NCI-H1694 treated with DMSO at 0.1 percent for 48 hours (cell line): ENCODE measurements around the gene ERC2.
A peak's percentile ranks its signal among the peaks of the same experiment; 100 is the strongest.

Source experiments
- DNase-seq: peaks from one replicate; lab custom pipeline; 2025; lab: John Stamatoyannopoulos, UW

ERC2 gene

GRCh38 chr3:56366641-56367162 is 101.6 kb downstream of the ERC2 start:
- no peak for DNase-seq

DNA sequence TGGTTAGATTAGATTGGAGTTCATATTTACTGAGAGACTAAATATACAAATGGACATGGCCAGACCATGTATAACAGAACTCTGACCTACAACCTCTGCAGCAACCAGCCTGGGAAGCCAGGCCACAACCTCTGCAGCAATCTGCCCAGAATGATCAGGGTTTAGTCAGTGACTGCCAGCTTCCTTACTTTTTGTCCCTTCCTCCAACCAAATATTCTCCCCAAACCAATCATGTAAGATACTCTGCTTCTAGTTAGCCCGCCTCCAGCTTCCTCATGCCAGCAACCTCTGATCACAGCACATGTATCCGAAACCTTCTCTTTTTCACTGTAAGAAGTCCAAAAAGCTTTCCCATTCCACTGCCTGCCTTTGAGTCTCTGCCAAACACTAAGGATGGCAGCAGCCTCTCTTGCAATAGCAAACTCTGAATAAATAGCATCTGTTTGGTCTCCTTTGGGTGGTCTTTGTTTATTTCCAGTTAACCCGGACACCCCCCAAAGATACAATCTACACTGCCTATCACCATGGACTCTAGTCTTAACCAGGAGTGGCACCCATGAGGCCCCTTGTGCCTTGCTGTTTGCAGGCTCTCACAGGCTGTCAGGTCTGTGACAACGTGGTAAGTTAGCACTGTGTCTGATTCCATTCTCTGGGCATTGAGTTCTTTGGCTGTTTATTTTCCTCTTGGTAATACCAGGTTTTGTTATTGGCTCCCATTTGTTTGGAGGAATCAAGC is 102.2 kb downstream of the ERC2 start:
- no peak for DNase-seq

DNA sequence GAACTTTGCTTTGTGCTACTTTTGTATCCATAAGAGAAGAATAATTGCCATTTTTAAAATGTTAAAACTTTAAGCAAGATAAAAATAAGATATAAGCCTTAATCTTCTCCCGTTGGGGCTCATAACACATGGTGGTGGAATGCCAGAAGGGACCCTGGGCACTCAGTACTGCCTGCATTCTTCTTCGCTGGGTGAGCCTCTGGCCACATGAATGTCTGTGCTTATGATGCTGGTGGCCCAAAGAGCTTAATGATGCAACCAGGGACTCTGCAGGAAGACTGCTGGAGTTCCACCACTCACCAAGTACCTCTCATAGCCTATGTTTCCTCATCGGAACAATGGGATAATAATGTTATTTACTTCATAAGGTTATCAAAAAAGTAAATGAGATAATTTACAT is 103.6 kb downstream of the ERC2 start:
- DNase-seq: no peak

DNA sequence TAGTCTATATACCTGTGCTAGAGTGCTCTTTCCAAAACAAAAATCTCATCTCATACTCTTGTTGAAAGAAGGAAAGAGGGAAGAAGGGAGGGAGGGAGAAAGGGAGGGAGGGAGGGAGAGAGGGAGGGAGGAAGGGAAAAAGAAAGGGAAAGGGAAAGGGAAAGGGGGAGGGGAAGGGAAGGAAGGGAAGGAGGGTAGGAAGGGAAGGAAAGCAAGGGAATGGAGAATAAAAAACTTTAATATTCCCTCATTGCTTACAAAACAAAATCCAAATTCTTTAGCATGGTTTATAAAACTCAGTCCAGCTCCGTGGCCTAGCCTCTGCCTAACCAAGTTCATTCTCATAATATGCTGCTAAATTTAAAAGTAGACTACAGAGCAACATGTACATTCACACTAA is 104.5 kb downstream of the ERC2 start:
- DNase-seq: no peak

DNA sequence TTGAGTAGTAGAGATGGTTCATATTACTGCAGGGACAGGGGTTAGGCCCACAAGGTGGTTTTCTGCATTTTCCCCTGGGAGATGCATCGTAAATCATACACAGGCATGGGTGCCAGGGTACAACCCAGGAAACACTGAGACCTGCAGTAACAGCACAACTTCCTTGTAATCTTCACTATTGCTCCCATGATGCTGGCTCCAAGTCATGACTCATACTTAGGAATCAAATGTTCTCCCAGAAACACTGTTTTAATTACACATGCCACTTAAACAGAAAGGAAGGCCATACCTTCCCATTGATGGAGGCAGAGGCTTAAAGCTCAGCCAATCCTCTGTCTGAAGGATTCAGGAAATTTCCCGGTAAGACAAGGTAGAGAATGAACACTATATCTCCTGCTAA is 106.5 kb downstream of the ERC2 start:
- DNase-seq: no peak

DNA sequence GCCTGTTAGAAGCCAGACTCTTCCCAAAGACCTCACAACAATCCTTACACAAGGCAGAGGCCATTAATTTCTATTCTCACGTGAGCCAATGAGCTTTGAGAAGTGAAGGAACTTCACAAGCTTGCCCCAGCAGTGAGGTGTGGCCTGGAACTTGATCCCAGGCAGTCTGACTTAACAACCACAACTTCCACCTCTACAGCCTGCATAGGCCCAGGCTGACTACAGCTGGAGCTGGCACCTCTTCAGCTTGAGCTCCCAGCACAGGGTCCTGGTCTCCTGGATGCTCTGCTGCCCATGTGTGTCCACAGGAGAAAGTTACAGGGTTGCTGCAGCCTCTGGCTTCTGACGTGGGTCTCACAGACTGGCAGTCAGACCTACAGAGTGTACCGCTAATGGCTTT is 111.0 kb downstream of the ERC2 start:
- no peak for DNase-seq

GRCh38 chr3:56356808-56357207 is 111.5 kb downstream of the ERC2 start:
- no peak for DNase-seq

GRCh38 chr3:56355570-56356185 is 112.6 kb downstream of the ERC2 start:
- no peak for DNase-seq

- DNase-seq: peak; percentile 42
Measured at GRCh38 chr3:56351537-56351936, 116.7 kb downstream of the ERC2 start.

DNA sequence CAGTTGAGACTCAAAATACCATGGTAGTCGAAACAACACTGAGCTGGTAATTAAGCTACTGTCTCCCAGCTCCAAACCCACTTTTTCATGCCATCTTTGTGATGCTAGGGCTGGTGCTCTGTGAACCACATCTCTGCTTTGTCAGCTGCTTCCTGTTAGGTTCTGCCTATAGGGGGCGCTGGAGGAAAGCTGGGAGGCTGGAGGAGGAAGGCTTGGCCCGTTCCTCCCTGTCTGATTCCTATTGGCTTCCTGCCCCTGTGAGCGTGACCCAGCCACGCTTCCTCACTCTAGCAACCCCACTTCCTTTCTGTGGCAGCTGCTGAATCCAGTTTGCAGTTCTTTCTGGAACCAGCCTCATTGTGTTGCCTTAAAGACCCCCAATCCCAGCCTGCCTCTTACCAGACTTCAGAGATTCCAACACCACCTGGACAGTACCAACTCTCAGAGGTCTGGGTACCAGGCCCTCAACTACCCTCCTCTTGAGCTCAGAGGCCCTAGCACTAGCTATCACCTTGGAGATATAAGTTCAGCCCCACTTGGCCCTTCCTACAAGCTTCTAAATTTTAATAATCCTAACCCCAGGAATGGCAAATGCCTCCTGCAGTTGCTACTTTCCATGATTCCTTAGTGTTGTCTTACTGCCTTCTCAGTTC is 120.9 kb downstream of the ERC2 start:
- no peak for DNase-seq

- no peak for DNase-seq
Measured at GRCh38 chr3:56342475-56342874, 125.8 kb downstream of the ERC2 start.

DNA sequence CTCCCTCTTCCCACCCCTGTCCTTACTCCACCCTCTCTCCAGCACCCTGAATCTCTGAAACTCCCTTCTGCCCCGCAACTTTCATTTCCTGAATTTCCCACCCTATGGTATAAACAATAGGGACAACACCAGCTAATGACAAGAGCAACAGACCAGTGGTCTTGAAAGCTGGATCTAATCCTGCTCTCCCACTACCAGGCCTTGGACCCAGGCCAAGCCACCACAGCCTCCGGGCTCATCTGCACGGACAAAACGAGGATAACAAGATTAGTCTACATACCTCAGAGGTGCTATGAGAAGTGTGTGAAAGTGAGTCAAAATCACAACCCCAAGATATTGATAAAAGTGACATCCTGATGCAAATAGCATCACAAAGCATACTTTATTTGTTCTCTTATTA is 128.6 kb downstream of the ERC2 start:
- no peak for DNase-seq

DNA sequence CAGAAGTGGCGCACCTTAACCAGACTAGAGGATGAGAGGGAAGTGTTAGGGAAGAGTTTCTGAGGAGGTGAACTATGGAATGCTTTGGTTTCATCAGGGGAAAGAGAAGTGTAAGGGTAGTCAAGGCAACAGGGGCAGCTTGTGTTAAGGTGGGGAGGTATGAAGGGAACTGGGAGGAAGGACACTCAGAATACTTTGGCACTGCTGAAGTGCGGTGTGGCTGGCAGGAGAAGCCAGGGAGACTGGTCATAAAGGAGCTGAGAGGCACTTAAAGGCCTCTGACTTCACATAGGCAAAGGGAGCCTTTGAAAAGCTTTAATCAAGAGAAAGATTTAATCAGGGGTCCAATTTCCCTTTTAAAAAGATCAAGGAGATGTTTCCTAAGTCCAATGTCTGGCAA is 129.0 kb downstream of the ERC2 start:
- no peak for DNase-seq

DNA sequence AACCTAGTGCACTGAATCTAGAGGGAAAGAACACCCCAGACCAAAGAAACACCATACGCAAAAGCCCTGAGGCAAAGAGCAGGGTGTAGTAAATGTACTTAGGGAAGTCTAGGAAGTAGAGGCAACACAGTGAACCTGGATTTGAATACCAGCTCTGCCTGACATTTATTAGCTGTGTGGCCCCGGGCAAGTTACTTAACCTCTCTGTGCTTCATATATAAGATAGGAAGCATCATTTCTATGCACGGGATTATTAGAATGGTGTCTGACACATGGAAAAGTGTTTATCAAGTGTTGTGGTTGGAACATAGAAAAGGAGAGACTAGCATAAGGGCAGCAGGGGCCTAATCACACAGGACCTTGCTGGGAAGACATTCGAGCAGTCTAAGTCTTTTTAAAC is 132.2 kb downstream of the ERC2 start:
- no peak for DNase-seq

GRCh38 chr3:56324473-56324872 is 143.8 kb downstream of the ERC2 start:
- DNase-seq: no peak

- no peak for DNase-seq
Measured at GRCh38 chr3:56323986-56324420, 144.3 kb downstream of the ERC2 start.

DNA sequence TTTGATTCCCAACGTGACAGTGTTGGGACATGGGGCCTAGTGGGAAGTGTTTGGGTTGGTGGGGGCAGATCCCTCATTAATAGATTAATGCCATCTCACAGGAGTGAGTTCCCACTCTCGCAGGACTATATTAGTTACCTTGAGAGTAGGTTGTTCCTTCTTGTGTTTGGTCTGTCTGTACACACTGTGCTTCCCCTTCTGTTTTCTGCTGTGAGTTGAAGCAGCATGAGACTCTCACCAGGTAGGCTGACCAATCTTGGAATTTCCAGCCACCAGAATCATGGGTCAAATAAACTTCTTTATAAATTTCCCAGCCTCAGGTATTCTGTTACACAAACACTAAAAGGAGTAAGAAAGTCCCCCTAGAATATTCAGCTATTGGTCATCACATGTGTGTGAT is 145.4 kb downstream of the ERC2 start:
- DNase-seq: no peak

DNA sequence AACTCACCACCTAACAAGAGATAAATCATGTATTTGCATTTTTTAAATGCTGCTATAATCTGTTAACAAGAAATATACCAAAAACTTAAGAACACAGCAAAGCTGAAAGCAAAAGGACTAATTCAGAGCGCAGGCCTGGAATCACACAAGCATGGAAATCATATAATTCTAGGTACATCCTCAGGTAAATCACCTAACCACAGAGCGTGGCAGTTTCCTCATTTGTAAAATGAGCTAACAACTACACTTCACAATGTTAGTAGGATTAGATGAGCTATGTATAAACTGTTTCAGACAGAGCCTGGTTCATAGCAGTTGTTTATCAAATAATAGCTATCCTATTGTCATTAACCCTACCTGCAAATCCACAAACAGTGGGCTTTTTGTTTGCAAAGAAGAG is 146.4 kb downstream of the ERC2 start:
- DNase-seq: no peak

DNA sequence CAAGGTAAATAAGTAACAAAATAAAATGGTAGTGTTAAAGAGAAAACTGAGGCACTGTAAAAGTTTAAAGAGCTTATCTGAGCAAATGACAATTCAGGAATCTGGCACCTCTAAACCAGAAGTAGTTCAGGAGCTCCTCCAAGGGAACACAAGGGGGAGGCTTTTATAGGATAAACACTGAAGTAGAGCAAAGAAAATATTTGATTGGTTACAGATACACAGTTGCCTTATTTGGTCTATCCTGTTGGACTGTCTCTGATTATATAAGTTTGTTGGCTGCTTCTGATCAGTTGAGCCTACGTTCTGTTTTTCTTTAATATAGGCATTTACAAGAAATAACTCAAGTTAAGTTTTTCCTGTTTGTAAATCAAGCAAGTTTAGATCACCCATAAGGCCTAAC is 146.9 kb downstream of the ERC2 start:
- DNase-seq: no peak

GRCh38 chr3:56320883-56321282 is 147.4 kb downstream of the ERC2 start:
- DNase-seq: no peak

- no peak for DNase-seq
Measured at GRCh38 chr3:56318891-56319290, 149.4 kb downstream of the ERC2 start.

GRCh38 chr3:56316944-56317343 is 151.3 kb downstream of the ERC2 start:
- no peak for DNase-seq

DNA sequence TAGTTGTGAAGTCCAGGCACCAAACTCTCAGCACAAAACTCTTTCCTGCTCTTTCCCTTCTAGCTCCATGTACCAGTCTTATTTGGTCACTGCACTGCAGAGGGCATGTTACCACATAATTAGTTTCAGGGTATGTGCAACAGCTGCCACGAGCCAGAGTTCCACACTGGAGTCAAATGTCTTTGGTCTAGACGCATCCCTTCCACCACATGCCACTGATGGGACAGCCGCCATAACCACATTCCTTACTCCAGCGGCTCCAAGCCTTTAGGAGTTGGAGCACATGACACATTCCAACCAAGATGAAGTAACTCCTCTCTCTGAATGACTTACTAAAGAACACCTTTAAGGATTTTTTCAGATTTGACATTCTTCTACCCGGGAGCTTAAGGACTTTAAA is 153.4 kb downstream of the ERC2 start:
- DNase-seq: no peak
